ENCODE data around the gene BRD4.

The BRD4 gene

DNA sequence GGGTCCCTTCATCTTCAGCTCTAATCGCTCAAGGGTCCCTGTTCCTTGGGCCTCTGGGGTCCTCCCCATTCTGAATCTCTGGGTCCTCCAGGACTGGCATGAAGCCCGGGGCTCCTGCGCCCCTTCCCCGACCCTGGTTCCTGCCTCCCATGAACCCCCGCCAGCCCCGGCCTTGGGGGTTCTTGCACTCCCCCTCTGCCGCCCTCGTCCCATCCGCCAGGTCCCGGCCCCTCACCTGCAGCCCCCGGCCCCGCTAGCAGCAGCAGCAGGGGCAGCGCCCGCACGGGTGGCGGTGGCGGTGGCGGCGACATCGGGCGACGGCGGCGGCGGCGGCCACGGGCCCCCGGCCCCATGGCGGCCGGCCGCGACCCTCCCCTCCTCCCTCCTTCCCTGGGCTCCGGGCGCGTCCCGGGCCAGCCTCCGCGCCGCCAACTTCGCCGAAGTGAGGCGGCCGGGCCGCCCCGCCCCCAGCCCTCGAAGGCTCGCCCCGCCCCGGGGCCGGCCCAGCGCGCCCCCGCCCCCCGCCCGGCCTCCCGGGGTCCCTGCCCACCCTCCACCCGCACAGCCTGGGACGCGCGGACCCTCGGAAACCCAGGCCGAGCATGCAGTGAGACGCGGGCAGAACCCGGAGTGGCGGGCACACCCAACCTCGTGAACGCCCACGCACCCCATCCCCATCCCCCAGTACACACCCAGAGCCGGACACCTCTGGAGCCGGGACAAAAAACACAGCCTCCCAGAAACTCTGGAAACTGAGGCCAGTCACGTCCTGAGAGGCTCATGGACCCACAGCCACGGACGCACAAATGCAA is 131.6 kb downstream of the BRD4 start, which contains the start of gene NOTCH3:
TSS of gene NOTCH3 (minus strand) at position 443 of the 812 bp plus-strand sequence. CDS start at position 353, 90 bp downstream.
- ChIA-PET POLR2A (no interaction called here), CTCF (no interaction called here)
- DNase-seq (ENCODE audit: extremely low spot score): no peak

DNA sequence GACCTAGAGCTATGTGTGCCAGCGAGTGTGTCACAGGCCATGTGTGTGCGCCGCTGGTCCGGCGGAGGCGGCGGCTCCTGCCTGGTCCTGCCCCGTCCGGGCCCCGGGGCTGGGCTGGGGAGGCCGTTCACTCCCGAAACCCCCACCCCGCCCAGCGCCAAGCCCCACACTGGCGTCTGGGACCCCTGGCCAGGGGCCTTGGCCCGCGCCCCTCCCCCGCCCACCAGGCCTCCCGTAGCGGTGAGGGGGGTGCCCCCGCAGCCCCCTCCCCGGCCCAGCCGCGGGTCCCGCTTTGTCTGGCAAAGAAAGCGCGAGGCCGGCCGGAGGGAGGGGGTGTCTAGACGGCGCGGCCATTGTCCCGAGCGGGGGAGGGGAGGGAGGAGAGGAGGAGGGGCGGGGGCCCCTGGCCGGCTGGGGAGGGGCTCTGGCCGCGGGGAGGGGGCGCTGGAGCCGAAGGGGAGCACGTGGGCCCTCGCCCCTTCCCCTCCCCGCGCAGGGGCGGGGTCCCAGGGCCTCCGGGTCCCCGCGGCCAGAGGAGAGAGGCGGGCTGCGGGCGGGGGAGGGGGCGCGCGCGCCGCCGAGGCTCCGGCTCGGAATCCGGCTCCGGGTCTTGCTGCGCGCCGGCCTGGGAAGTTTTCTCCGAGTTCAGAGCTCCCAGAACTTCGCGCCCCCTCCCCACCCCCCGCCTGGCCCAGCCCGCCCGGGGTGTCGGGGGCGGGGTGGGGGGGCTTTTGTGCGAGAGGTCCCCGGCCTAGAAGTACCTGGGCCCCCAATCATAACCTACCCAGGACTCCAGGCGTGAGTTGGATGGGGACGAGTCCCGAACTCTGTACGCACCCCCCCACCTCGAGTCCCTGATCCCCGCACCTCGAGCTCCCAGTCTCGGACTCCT is 132.4 kb downstream of the BRD4 start:
- ChIA-PET POLR2A (no interaction called here), CTCF (interaction anchor here (1.1 to 1.5 kb wide), 2 partner anchors 9 to 38 kb away, joined by 3 read pairs; no protein-coding TSS in a partner anchor)
- no peak for DNase-seq (ENCODE audit: extremely low spot score)
- TF ChIP-seq, protein P1, sequence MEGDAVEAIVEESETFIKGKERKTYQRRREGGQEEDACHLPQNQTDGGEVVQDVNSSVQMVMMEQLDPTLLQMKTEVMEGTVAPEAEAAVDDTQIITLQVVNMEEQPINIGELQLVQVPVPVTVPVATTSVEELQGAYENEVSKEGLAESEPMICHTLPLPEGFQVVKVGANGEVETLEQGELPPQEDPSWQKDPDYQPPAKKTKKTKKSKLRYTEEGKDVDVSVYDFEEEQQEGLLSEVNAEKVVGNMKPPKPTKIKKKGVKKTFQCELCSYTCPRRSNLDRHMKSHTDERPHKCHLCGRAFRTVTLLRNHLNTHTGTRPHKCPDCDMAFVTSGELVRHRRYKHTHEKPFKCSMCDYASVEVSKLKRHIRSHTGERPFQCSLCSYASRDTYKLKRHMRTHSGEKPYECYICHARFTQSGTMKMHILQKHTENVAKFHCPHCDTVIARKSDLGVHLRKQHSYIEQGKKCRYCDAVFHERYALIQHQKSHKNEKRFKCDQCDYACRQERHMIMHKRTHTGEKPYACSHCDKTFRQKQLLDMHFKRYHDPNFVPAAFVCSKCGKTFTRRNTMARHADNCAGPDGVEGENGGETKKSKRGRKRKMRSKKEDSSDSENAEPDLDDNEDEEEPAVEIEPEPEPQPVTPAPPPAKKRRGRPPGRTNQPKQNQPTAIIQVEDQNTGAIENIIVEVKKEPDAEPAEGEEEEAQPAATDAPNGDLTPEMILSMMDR (IDR thresholded peaks at IDR 0.05; ENCODE audit: control extremely low read depth, extremely low read depth, low read depth, missing control alignments): no peak

More for the DNA sequence above, 131.6 kb downstream of the BRD4 start, which contains the start of gene NOTCH3:
- TF ChIP-seq, protein P1 (IDR thresholded peaks at IDR 0.05; ENCODE audit: control extremely low read depth, extremely low read depth, low read depth, missing control alignments): no peak

DNA sequence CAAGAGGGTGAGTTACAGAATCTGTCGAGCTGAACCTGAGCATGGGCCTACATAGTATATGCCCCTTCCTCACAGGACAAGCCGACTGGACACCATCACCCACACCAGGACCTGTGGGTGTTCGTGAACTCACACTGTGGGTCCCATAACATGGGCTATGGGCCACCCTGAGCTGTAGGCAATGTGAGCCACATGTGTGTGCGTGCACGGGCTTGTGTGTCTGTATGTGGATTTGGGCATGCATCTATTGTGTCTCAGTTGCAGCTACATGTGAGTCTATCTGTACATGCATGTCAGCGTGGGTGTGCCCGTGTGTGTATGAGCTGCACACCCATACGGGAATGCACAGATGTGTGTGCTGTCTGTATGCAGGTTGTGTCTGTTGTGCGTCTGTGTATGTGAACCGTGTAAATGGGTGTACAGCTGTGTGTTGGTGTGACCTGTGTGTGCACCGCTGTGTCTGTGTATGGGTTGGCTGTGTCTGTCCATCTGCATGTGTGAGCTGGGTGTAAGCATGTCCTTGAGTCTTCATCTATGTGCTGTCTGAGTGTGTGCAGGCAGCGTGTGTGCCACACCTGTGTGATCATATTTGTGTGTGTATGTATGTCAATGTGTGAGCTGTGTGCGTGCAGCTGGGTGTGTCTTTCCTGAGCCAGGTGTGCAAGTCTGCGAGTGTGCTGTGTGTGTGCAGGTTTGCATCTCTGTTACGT is 133.2 kb downstream of the BRD4 start:
- CTCF ChIA-PET: interaction anchor here (1.1 to 1.5 kb wide), 3 partner anchors 9 to 37 kb away, joined by 3 read pairs; no protein-coding TSS in a partner anchor
- no peak for DNase-seq (ENCODE audit: extremely low spot score)
- TF ChIP-seq, protein P1 (IDR thresholded peaks at IDR 0.05; ENCODE audit: control extremely low read depth, extremely low read depth, low read depth, missing control alignments): no peak
- POLR2A ChIA-PET: no interaction called here

DNA sequence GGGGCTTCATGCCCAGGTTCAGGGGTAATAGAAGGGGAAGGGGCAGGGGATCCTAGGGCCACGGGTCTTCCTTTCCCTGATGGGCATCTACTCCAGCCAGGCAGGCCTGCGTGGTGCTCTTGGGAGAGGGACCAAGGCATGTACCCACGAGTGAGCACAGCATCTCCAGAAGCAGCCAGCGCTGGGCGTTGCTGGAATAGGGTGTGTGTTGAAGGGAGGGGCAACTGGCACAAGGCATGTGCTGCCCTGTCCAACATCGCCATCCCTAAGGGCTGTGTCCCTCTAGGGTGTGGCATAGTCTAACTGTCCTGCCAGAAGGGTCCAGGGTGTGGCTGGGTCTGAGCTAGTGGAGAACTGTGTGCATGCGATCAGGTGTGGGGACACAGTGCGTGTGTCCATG is 134.4 kb downstream of the BRD4 start:
- ChIA-PET POLR2A (no interaction called here), CTCF (interaction anchor here (1.2 kb wide), 1 partner anchor 20 kb away, joined by 3 read pairs; no protein-coding TSS in a partner anchor)
- no peak for DNase-seq (ENCODE audit: extremely low spot score)
- TF ChIP-seq, protein P1 (IDR thresholded peaks at IDR 0.05; ENCODE audit: control extremely low read depth, extremely low read depth, low read depth, missing control alignments): no peak

DNA sequence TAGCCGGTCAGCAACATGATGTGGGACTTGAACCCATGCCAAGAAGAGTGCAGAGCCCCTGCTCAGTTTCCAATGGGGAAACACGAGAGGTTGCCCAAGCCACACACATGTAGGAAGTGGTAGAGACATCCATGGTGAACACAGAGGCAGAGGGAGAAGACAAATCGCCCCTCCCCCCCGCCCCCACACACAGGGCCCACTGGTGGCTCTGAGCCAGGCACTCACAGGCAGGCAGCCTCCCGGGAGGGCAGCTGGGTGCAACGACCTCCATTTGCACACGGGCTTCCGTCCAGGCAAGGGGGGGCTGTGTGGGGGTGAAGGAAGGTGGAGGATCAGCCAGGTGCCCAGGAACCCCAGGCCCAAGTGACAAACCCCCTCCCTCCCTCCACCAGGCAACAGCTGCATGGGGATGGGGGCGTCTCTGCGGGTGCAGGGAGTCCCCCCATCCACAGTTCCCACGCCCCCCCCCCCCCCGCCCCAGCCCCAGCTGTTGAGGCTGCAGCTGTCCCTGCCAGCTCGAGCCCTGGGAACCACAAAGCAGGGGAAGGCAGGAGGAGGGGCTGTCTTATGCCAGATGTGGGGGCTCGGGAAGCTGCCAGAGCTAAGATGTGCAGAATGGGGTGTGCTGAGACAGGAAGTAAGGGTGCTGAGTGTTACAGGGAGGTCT is 134.9 kb downstream of the BRD4 start:
- ChIA-PET CTCF (interaction anchor here (1.4 kb wide), 1 partner anchor 358 kb away, joined by 3 read pairs; no protein-coding TSS in a partner anchor), POLR2A (no interaction called here)
- DNase-seq (ENCODE audit: extremely low spot score): no peak
- TF ChIP-seq, protein P1 (IDR thresholded peaks at IDR 0.05; ENCODE audit: control extremely low read depth, extremely low read depth, low read depth, missing control alignments): no peak
